ENCODE measurements around the gene POLR2H.
"Not testable (repeated sequence)": the region's sequence is repeated elsewhere in the genome, so short reads cannot be mapped to it uniquely, and the experiment has no call there.

POLR2H gene

GRCh38 chr3:184338511-184338945 lies 23.0 kb upstream of the POLR2H start:
- Histone ChIP-seq H3K79me2 (ENCODE audit: insufficient read depth, low read depth) (no peaks in the 10 kb centered on the region), H4K20me1 (ENCODE audit: insufficient read depth) (no peaks in the 10 kb centered on the region), H3K36me3 (ENCODE audit: insufficient read depth) (peaks cover 6% of the 10 kb centered on the region; the same call in 1 of the 2 replicates), H3K4me2 (no peak overlapping the region), H3K9ac (no peak overlapping the region), H3K27ac (no peak overlapping the region), H3K27me3 (ENCODE audit: insufficient read depth, low read depth) (no peaks in the 10 kb centered on the region), H3K4me3 (IDR thresholded peaks at IDR 0.05; ENCODE audit: insufficient read depth, low read depth, low read length) (no peak overlapping the region), H2AFZ (ENCODE audit: low read depth) (no peak overlapping the region), H3K4me1 (ENCODE audit: low read depth, poor library complexity, severe bottlenecking) (peaks cover 3% of the 10 kb centered on the region)
- no peak for TF ChIP-seq CTCF (conservative IDR thresholded peaks at IDR 0.05; ENCODE audit: low read depth, low read length)

- Histone ChIP-seq H3K9ac (no peak overlapping the region), H3K27me3 (ENCODE audit: insufficient read depth, low read depth) (no peaks in the 10 kb centered on the region), H3K4me2 (no peak overlapping the region), H3K79me2 (ENCODE audit: insufficient read depth, low read depth) (no peaks in the 10 kb centered on the region), H3K27ac (no peak overlapping the region), H2AFZ (ENCODE audit: low read depth) (no peak overlapping the region), H3K36me3 (ENCODE audit: insufficient read depth) (peaks cover 6% of the 10 kb centered on the region; the same call in 1 of the 2 replicates), H4K20me1 (ENCODE audit: insufficient read depth) (no peaks in the 10 kb centered on the region), H3K4me1 (ENCODE audit: low read depth, poor library complexity, severe bottlenecking) (peaks cover 3% of the 10 kb centered on the region), H3K4me3 (IDR thresholded peaks at IDR 0.05; ENCODE audit: insufficient read depth, low read depth, low read length) (no peak overlapping the region)
- TF ChIP-seq CTCF (conservative IDR thresholded peaks at IDR 0.05; ENCODE audit: low read depth, low read length) = no peak
Measured at GRCh38 chr3:184339001-184339400, 22.5 kb upstream of the POLR2H start.

- not testable (repeated sequence) for H3K27ac ChIP-seq; H3K4me2 ChIP-seq; H3K9ac ChIP-seq; H3K4me3 ChIP-seq (IDR thresholded peaks at IDR 0.05; ENCODE audit: insufficient read depth, low read depth, low read length); H3K79me2 ChIP-seq (ENCODE audit: insufficient read depth, low read depth); H3K4me1 ChIP-seq (ENCODE audit: low read depth, poor library complexity, severe bottlenecking); H4K20me1 ChIP-seq (ENCODE audit: insufficient read depth); H3K36me3 ChIP-seq (ENCODE audit: insufficient read depth); H3K27me3 ChIP-seq (ENCODE audit: insufficient read depth, low read depth); H2AFZ ChIP-seq (ENCODE audit: low read depth)
Measured at GRCh38 chr3:184339451-184340135, 21.9 kb upstream of the POLR2H start.

- Histone ChIP-seq H4K20me1 (ENCODE audit: insufficient read depth) (no peaks in the 10 kb centered on the region), H3K36me3 (ENCODE audit: insufficient read depth) (no peaks in the 10 kb centered on the region), H3K79me2 (ENCODE audit: insufficient read depth, low read depth) (no peaks in the 10 kb centered on the region), H3K27me3 (ENCODE audit: insufficient read depth, low read depth) (no peaks in the 10 kb centered on the region), H3K4me2 (no peak overlapping the region), H2AFZ (ENCODE audit: low read depth) (no peak overlapping the region), H3K4me3 (IDR thresholded peaks at IDR 0.05; ENCODE audit: insufficient read depth, low read depth, low read length) (no peak overlapping the region), H3K27ac (no peak overlapping the region), H3K9ac (no peak overlapping the region), H3K4me1 (ENCODE audit: low read depth, poor library complexity, severe bottlenecking) (peaks cover 7% of the 10 kb centered on the region)
- TF ChIP-seq CTCF (conservative IDR thresholded peaks at IDR 0.05; ENCODE audit: low read depth, low read length) = no peak
Measured at GRCh38 chr3:184341925-184342324, 19.6 kb upstream of the POLR2H start.

- Histone ChIP-seq H3K36me3 (ENCODE audit: insufficient read depth) (no peaks in the 10 kb centered on the region), H3K4me1 (ENCODE audit: low read depth, poor library complexity, severe bottlenecking) (peaks cover 13% of the 10 kb centered on the region), H3K79me2 (ENCODE audit: insufficient read depth, low read depth) (no peaks in the 10 kb centered on the region), H3K9ac (no peak overlapping the region), H4K20me1 (ENCODE audit: insufficient read depth) (no peaks in the 10 kb centered on the region), H2AFZ (ENCODE audit: low read depth) (no peak overlapping the region), H3K4me2 (no peak overlapping the region), H3K27ac (no peak overlapping the region), H3K4me3 (IDR thresholded peaks at IDR 0.05; ENCODE audit: insufficient read depth, low read depth, low read length) (no peak overlapping the region), H3K27me3 (ENCODE audit: insufficient read depth, low read depth) (no peaks in the 10 kb centered on the region)
- TF ChIP-seq CTCF (conservative IDR thresholded peaks at IDR 0.05; ENCODE audit: low read depth, low read length) = no peak
Measured at GRCh38 chr3:184343200-184343876, 18.2 kb upstream of the POLR2H start.

All from KMS-11 (cell line).